Dedifferentiated amniotic fluid mesenchymal stem cell (primary cell): Measurements from ENCODE around the gene OR12D1.

Experiments
- DNase-seq: peaks from one replicate; pipeline ENCODE4 v3.0.0-alpha.2; 2016; ENCODE audit errors: extremely low spot score

The OR12D1 gene

DNA sequence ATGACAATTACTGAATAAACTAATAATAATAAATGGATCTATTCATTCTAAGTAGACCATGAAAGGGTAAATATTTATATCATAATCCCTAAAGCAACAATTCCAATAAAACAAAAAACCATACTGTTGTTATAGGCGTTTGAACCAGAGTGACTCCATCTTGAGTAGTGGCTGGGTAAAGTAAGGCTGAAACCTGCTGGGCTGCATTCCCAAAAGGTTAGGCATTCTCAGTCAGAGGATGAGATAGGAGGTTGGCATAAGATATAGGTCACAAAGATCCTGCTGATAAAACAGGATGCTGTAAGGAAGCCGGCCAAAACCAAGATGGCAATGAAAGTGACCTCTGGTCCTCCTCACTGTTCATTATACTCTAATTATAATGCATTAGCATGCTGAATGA is 50.6 kb downstream of the OR12D1 start:
- DNase-seq: no peak

DNA sequence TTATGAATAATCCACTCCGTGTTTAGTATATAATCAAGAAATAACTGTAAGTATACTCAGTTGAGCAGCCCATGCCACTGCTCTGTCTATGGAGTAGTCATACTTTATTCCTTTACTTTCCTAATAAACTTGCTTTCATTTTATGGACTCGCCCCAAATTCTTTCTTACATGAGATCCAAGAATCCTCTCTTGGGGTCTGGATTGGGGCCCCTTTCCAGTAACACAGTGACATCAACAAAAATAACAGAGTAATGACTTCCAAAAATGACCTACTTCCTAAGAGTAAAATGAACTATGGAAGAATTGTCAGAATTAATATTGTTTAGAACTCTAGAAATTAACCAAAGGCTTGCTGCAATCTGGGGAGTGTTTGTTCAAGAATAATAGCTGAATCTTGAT is 51.1 kb downstream of the OR12D1 start:
- no peak for DNase-seq

DNA sequence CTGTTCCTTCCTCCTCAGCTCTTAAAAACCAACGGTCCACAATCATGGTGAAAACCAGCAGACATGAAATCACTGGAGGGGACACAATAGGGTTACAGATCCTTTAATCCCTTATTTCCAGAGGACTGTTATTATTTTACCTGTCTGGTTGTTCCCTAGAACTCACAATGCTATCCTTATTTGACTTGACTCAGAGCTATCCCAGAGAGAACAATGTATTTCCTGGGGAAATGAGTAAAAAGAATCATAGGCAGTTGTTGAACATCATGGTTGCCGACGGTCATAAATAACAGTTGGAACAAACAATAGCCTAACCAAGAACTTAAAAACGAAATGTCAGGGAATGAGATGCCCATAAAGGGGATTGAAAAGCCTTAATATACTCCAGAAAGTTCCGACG is 51.5 kb downstream of the OR12D1 start:
- no peak for DNase-seq
